Transverse colon (tissue), 4 donors: ENCODE measurements around the gene NCEH1. TPM values are rescaled to one million over a fixed set of nuclear protein-coding genes. Genes with fewer than 3 reads are reported as not detected.

Experiments used
- DNase-seq: peaks from one replicate; pipeline ENCODE4 v3.0.0-alpha.2; 2019
- H3K27ac ChIP-seq, 4 donors: fragments of 200-600 bp; sonication (generic); 2 replicates each; pipeline ENCODE4 v1.5.1; 2016 to 2018; ENCODE audit warnings: inconsistent platforms in 4 of 4
- H3K27me3 ChIP-seq: fragments of 200-600 bp; sonication (generic); 2 replicates; pipeline ENCODE4 v1.5.1; 2017; ENCODE audit warnings: inconsistent platforms
- H3K36me3 ChIP-seq, 4 donors: fragments of 200-600 bp; sonication (generic); 2 replicates each; pipeline ENCODE4 v1.5.1; 2017 to 2019; ENCODE audit warnings: inconsistent platforms in 4 of 4
- H3K4me1 ChIP-seq, 4 donors: fragments of 200-600 bp; sonication (generic); 2 replicates each; pipeline ENCODE4 v1.5.1; 2017 to 2020; ENCODE audit warnings: inconsistent platforms in 4 of 4
- H3K4me3 ChIP-seq, 4 donors: fragments of 200-600 bp; sonication (generic); 1 replicate in 1 of 4; 2 replicates in 3 of 4; pipeline versions ENCODE4 v1.5.1 to v1.6.1; 2017 to 2019; ENCODE audit warnings: inconsistent platforms in 4 of 4
- H3K9me3 ChIP-seq, 2 donors: fragments of 200-600 bp; sonication (generic); 2 replicates each; pipeline ENCODE4 v1.5.1; 2017 to 2019; ENCODE audit warnings: inconsistent platforms in 2 of 2
- CTCF ChIP-seq, 5 experiments: fragments of 200-600 bp in 3 of 5; fragments of 450-650 bp in 2 of 5; sonication (generic) in 3 of 5; IDR thresholded peaks; 1 replicate in 2 of 5; 2 replicates in 3 of 5; pipeline ENCODE4 v1.5.1; 2016 to 2017; ENCODE audit warnings: antibody characterized with exemption in 5 of 5, inconsistent platforms in 3 of 5, mild to moderate bottlenecking in 2 of 5, moderate library complexity in 1 of 5
- EP300 ChIP-seq: sonication (generic); formaldehyde crosslinking; IDR thresholded peaks from one replicate; pipeline ENCODE4 v1.6.1; 2017; ENCODE audit warnings: antibody characterized with exemption, low read depth
- POLR2A ChIP-seq: fragments of 450-650 bp; IDR thresholded peaks from one replicate; pipeline ENCODE4 v1.6.1; 2016; ENCODE audit warnings: antibody characterized with exemption, mild to moderate bottlenecking, moderate library complexity
- POLR2AphosphoS5 ChIP-seq, 3 donors: sonication (generic); formaldehyde crosslinking; IDR thresholded peaks; one replicate each; pipeline ENCODE4 v1.6.1; 2016; ENCODE audit warnings: antibody characterized with exemption in 3 of 3
- WGBS, 2 donors: methylation state at CpG; one replicate each; pipeline ENCODE4 v1.1.5; 2018; ENCODE audit warnings: low coverage in 1 of 2; 5-methylcytosine and 5-hydroxymethylcytosine counted together
- in situ Hi-C, 4 donors: fragments of 200-750 bp; cut with MboI; loops; one replicate each; pipeline versions ENCODE4 v1.15.0 to v1.15.1; 2017; ENCODE audit warnings: low sequenced_read_pairs in 3 of 4, low pct_ligation_motif_present in 1 of 4, low pct_unique_long_range_greater_than_20kb in 1 of 4
- intact Hi-C: fragments of 100-400 bp; cut with DNase I; formaldehyde crosslinking; loops from one replicate; pipeline ENCODE4 v1.15.1; 2023; ENCODE audit warnings: low total_unique reads
- total RNA-seq, 4 donors: library from RNA; depleted of rRNA; stranded (reverse); fragments of >200 nt; gene quantifications; one replicate each; pipeline ENCODE4 v1.1.0, GENCODE V29; 2016

Gene NCEH1
- total RNA-seq, 4 donors from 2014 or later, result 2.4 to 88.3 (median 29.3) TPM

GRCh38 chr3:172751175-172751704 lies 40.4 kb upstream of the NCEH1 start:
- in situ Hi-C loops, result no loop called here
- peak overlapping the region; percentile 73 to 87 (median 84) for H3K27ac ChIP-seq
- peak overlapping the region; percentile 74 to 100 (median 81) for H3K4me3 ChIP-seq
- H3K36me3 ChIP-seq, result peaks cover 0 to 10% (median 0%) of the 10 kb centered on the region in 4 donors
- intact Hi-C loops, result no loop called here
- H3K27me3 ChIP-seq, result no peaks in the 10 kb centered on the region
- H3K4me1 ChIP-seq, result peaks cover 3 to 25% (median 10%) of the 10 kb centered on the region in 4 donors
- no peak for TF ChIP-seq POLR2AphosphoS5 (IDR thresholded peaks at IDR 0.05)
- no peak for TF ChIP-seq EP300
- no peak for TF ChIP-seq CTCF (IDR thresholded peaks at IDR 0.05)
- TF ChIP-seq POLR2A, result no peak
- no peaks in the 10 kb centered on the region for H3K9me3 ChIP-seq
- WGBS, 2 donors, result 1% methylated on average over 10 to 14 of the region's 14 CpGs
- no peak for DNase-seq

GRCh38 chr3:172750368-172751174 lies 39.7 kb upstream of the NCEH1 start, which contains the start of gene ECT2:
TSS of gene ECT2 (plus strand) at chr3:172750726. CDS start at chr3:172754531, 3,805 bp downstream.
- peak; percentile 27 for TF ChIP-seq POLR2A
- peak; percentile 20 for TF ChIP-seq EP300
- peak; percentile 28 to 55 (median 44) for TF ChIP-seq POLR2AphosphoS5 (IDR thresholded peaks at IDR 0.05)
- peak; percentile 58 to 88 (median 72) for TF ChIP-seq CTCF (IDR thresholded peaks at IDR 0.05)
- peak within 1 kb of the TSS; percentile 73 to 87 (median 84) for H3K27ac ChIP-seq
- in situ Hi-C loops (no loop called here), intact Hi-C loops (no loop called here)
- peaks cover 0 to 3% (median 0%) of the 10 kb centered on the region in 4 donors for H3K36me3 ChIP-seq
- no peaks in the 10 kb centered on the region for H3K27me3 ChIP-seq
- peak within 1 kb of the TSS; percentile 74 to 100 (median 81) for H3K4me3 ChIP-seq
- DNase-seq, result peak; percentile 99
- H3K4me1 ChIP-seq, result peaks cover 3 to 25% (median 10%) of the 10 kb centered on the region in 4 donors
- no peaks in the 10 kb centered on the region for H3K9me3 ChIP-seq
- 1% methylated on average over 49 of the region's 49 CpGs; no CpG with 5 or more reads in 1 of the 2 donors for WGBS, 2 donors

- 9 to 13% methylated on average over 5 to 9 of the region's 9 CpGs for WGBS, 2 donors
- no peak for DNase-seq
- no peaks in the 10 kb centered on the region for H3K36me3 ChIP-seq
- H3K9me3 ChIP-seq, result no peaks in the 10 kb centered on the region
- intact Hi-C loops, result no loop called here
- in situ Hi-C loops, result no loop called here
- H3K4me3 ChIP-seq, result peak overlapping the region; percentile 1 to 100 (median 81)
- TF ChIP-seq POLR2AphosphoS5 (IDR thresholded peaks at IDR 0.05) (no peak), POLR2A (no peak), EP300 (no peak), CTCF (IDR thresholded peaks at IDR 0.05) (no peak)
- H3K27ac ChIP-seq, result peak overlapping the region; percentile 65 to 87 (median 81)
- peaks cover 3 to 25% (median 10%) of the 10 kb centered on the region in 4 donors for H3K4me1 ChIP-seq
- no peaks in the 10 kb centered on the region for H3K27me3 ChIP-seq
These were observed 39.2 kb upstream of the NCEH1 start for GRCh38 chr3:172750069-172750367.

GRCh38 chr3:172749230-172749965 lies 38.5 kb upstream of the NCEH1 start:
- Histone ChIP-seq H3K27me3 (no peaks in the 10 kb centered on the region), H3K27ac (peak overlapping the region; percentile 65 to 87 (median 81)), H3K4me1 (peaks cover 3 to 25% (median 10%) of the 10 kb centered on the region in 4 donors), H3K36me3 (no peaks in the 10 kb centered on the region), H3K4me3 (peak overlapping the region in 2 of 4 donors; percentile 81 to 100), H3K9me3 (no peaks in the 10 kb centered on the region)
- in situ Hi-C loops (no loop called here), intact Hi-C loops (loop anchor here (2.0 kb wide), 1 partner anchor 73 kb away; no protein-coding TSS in a partner anchor)
- DNase-seq, result no peak
- no peak for TF ChIP-seq POLR2A
- no peak for TF ChIP-seq EP300
- no peak for TF ChIP-seq CTCF (IDR thresholded peaks at IDR 0.05)
- peak in 1 of 3 donors; percentile 43 for TF ChIP-seq POLR2AphosphoS5 (IDR thresholded peaks at IDR 0.05)
- 23 to 26% methylated on average over 7 to 8 of the region's 8 CpGs for WGBS, 2 donors
